CD4-positive, alpha-beta T cell treated with Interleukin-17A for 1 hour (primary cell): ENCODE measurements around the gene KRIT1.
A peak's percentile ranks its signal among the peaks of the same experiment; 100 is the strongest.
"Not testable (repeated sequence)": the region's sequence is repeated elsewhere in the genome, so short reads cannot be mapped to it uniquely, and the experiment has no call there.

Experiments
- DNase-seq: peaks from one replicate; pipeline ENCODE4 v3.0.0-alpha.2; 2020

Gene KRIT1

GRCh38 chr7:92245487-92246359 is at the start of gene KRIT1, which contains the start of gene ANKIB1:
TSS of gene KRIT1 (minus strand) at chr7:92245914. CDS start at chr7:92242135, 3,779 bp downstream.
TSS of gene ANKIB1 (plus strand) at chr7:92245974. CDS start at chr7:92294979, 49,005 bp downstream.
- DNase-seq, result peak; percentile 90

GRCh38 chr7:92295391-92295790 is 49.7 kb upstream of the KRIT1 start:
- no peak for DNase-seq

GRCh38 chr7:92293896-92294590 is 48.3 kb upstream of the KRIT1 start:
- DNase-seq, result no peak

- DNase-seq, result no peak
Observed at GRCh38 chr7:92292981-92293380, 47.3 kb upstream of the KRIT1 start.

- no peak for DNase-seq
Observed at GRCh38 chr7:92289321-92289720, 43.6 kb upstream of the KRIT1 start.

- no peak for DNase-seq
Observed at GRCh38 chr7:92282930-92283329, 37.2 kb upstream of the KRIT1 start.

- no peak for DNase-seq
Observed at GRCh38 chr7:92282221-92282814, 36.6 kb upstream of the KRIT1 start.

- DNase-seq, result no peak
Observed at GRCh38 chr7:92281031-92281430, 35.3 kb upstream of the KRIT1 start.

GRCh38 chr7:92279396-92280031 is 33.8 kb upstream of the KRIT1 start:
- DNase-seq, result no peak

- no peak for DNase-seq
Observed at GRCh38 chr7:92276460-92276864, 30.7 kb upstream of the KRIT1 start.

GRCh38 chr7:92275327-92275726 is 29.6 kb upstream of the KRIT1 start:
- no peak for DNase-seq

- DNase-seq, result no peak
Observed at GRCh38 chr7:92268921-92269320, 23.2 kb upstream of the KRIT1 start.

GRCh38 chr7:92266415-92267241 is 20.9 kb upstream of the KRIT1 start:
- no peak for DNase-seq

- no peak for DNase-seq
Observed at GRCh38 chr7:92260248-92260781, 14.6 kb upstream of the KRIT1 start.

- no peak for DNase-seq
Observed at GRCh38 chr7:92259610-92260247, 14.0 kb upstream of the KRIT1 start.

GRCh38 chr7:92259062-92259461 is 13.3 kb upstream of the KRIT1 start:
- DNase-seq, result no peak

GRCh38 chr7:92255308-92255707 is 9.6 kb upstream of the KRIT1 start:
- no peak for DNase-seq

- not testable (repeated sequence) for DNase-seq
Observed at GRCh38 chr7:92254800-92255199, 9.1 kb upstream of the KRIT1 start.

GRCh38 chr7:92253251-92253650 is 7.5 kb upstream of the KRIT1 start:
- DNase-seq, result no peak

- DNase-seq, result no peak
Observed at GRCh38 chr7:92251181-92251580, 5.5 kb upstream of the KRIT1 start.

- DNase-seq, result no peak
Observed at GRCh38 chr7:92250603-92251002, 4.9 kb upstream of the KRIT1 start.
